DMS53 treated with DMSO at 0.1 percent for 48 hours (cell line): ENCODE measurements around the gene RGS17.
"Not testable (repeated sequence)": the region's sequence is repeated elsewhere in the genome, so short reads cannot be mapped to it uniquely, and the experiment has no call there.

Experiments used
- DNase-seq: peaks from one replicate; lab custom pipeline; 2025; ENCODE audit not compliant: unreplicated experiment; lab: John Stamatoyannopoulos, UW

RGS17 gene

DNA sequence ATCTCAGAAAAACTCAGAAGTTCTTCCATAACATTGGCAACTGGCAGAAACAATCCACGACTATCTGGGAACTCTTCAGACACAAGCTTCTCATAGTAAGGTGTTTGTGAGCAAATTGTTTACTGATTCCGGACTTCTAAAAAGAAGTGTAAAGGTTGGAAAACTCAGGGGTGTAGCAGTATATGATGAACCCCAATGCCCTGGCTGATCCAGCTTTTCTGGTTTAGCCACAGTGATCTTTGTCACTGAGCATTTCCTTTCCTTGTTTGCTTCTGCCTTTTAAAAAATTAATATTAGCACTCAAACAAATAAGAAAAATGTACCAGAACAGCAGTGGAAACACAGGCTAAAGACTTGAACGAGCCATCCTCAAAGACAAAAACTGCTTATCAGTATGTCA is 4.9 kb downstream of the RGS17 start:
- DNase-seq: no peak

- peak; percentile 77 for DNase-seq
These were observed 6.0 kb downstream of the RGS17 start for GRCh38 chr6:153125032-153125431.

DNA sequence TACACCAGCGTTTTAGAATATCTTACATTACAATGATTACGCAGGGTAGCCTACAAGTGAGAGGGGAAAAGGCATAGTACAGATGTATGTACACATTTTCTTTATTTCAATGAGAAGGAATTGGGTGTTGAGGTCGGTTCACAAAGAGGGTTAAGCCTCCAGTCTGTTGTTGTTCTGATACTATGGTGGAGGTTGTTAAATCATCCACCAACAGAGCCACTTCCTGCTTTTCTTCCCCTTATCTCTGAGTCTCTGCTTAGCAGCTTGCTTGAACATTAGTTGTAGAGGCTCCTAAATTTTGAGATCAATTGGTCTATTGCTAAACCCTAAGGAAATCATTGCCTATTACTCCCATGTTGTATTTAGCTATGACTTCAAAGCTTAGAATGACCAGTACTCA is 7.3 kb downstream of the RGS17 start:
- DNase-seq: no peak

DNA sequence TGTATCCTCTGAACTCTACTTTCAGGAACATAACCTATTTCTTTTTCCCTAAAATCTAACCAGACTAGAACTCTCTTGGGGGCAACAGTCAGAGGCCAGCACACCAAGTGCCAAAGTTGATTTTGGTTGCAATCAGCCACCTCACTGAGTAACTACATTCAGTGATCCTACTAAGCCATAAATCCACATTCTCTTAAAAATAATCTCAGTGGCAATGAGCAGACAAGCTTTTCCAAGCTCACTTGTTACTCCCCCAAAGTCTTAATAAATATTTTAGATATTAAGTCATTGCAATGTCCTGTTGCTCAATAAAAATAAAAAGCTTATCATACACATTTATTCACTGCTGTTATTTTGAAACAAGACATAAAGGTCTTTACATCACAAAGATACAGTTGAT is 9.8 kb downstream of the RGS17 start:
- no peak for DNase-seq

- DNase-seq: no peak
These were observed 12.8 kb downstream of the RGS17 start for GRCh38 chr6:153117986-153118879.

DNA sequence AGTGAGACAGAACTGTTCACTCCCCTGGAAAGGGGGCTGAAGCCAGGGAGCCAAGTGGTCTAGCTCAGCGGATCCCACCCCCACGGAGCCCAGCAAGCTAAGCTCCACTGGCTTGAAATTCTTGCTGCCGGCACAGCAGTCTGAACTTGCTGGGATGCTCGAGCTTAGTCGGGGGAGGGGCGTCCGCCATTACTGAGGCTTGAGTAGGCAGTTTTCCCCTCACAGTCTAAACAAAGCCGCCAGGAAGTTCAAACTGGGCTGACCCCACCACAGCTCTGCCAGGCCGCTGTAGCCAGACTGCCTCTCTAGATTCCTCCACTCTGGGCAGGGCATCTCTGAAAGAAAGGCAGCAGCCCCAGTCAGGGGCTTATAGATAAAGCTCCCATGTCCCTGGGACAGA is 20.0 kb downstream of the RGS17 start:
- not testable (repeated sequence) for DNase-seq

DNA sequence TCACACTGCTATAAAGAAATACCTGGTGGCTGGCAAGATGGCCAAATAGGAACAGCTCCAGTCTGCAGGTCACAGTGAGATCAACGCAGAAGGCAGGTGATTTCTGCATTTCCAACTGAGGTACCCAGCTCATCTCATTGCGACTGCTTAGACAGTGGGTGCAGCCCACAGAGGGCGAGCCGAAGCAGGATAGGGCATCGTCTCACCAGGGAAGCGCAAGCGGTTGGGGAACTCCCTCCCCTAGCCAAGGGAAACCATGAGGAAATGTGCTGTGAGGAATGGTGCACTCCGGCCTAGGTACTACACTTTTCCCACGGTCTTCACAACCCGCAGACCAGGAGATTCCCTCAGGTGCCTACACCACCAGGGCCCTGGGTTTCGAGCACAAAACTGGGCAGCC is 20.5 kb downstream of the RGS17 start:
- not testable (repeated sequence) for DNase-seq

GRCh38 chr6:153108315-153108714 is 22.8 kb downstream of the RGS17 start:
- no peak for DNase-seq

DNA sequence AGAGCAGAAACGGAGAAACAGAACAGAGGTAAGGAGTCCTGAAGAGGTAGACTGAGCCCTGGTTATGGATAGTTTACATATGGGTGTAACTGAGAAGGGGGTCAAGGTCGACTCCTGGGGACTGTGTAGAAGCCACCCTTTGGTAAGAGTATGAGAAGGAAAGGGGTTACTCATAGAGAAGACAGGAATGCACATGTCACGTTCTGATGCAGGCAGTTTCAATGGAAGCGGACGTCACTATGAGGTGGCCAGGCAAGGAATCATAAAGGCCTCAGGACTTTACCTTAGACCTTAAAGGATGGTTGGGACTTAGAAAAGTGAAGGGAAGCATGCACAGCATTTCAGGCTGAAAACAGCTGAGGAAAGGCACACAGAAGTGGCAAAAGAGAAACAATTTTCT is 25.1 kb downstream of the RGS17 start:
- no peak for DNase-seq

GRCh38 chr6:153104220-153104619 is 26.9 kb downstream of the RGS17 start:
- DNase-seq: no peak

- DNase-seq: no peak
These were observed 27.8 kb downstream of the RGS17 start for GRCh38 chr6:153103319-153103655.

DNA sequence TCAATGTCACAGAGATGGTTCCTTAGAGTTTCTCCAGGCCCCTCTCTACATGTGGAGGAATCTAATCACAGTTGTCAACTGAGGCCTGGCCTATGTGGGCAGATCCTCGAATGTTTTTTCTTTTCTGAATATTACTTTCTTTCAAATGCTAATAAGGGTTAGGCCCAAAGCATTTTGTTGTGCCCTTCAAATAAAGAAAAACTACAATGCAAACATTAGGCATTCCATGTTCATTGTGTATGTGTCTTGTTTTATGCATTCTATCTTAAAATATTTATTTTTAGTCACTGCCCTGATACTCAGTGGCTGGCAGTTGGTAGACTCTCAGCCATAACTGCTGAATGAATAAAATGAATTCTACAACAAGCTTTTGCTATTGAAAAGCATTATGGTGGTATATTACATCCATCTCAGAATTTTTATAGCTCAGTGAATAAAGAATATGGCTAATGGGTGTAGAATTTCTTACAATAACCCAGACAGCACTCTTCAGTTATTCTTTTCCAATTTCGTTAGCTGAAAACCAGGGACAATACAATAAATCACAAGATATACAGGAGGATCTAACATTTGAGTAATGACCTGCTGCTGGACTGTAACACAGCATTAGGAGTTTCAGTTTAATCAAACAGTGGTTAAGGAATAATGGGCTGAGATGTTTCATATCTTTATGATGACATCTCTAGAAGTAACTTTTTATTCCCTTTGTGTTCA is 28.3 kb downstream of the RGS17 start:
- DNase-seq: no peak

DNA sequence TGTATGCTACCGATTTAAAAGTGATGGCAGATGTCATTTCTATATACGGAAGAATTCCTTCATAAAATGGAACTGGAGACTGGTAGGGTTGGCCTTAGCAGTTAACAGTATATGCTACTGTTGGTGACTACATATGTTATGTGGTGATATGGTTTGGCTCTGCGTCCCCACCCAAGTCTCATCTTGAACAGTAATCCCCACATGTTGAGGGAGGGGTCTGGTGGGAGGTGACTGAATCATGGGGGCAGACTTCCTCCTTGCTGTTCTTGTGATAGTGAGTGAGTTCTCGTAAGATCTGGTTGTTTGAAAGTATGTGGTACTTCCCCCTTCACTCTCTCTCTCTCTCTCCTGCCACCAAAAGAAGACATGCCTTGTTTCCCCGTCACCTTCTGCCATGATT is 29.6 kb downstream of the RGS17 start:
- DNase-seq: no peak

DNA sequence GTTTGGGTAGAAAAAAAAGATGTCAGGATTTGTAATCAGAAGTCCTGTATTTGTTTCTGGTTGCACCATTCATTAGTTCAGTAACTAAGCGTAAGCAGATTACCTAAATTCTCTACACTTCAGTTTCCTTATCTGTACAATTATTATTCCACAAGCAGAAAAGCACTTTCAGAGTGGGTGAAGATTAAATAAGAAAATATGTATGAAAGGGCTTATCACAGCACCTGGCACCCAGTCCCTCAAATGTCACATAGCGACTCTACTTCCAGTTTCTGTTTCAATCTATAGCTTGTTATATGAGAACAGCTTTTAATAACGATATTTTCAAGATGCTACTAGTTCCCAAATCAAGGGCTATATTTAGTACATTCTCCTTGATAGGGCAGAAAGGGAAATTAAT is 31.4 kb downstream of the RGS17 start:
- DNase-seq: no peak

DNA sequence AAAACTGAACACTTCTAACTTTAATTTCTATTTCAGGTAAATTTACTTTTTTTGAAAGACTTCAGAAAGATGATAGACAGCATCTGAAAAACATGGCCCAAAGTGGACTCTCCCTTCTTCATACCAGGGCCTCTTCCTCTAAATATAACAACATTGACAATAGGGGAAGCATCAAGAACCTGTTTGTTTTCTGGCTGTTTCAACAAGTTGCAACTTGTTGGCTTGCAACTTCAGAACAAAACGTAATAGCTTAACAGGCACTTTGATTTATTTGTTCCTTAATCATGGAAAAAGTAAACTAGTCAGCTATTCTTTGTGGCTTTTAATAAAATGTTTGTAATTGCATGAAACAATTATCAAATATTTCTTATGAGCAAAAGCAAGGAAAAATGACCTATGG is 34.3 kb downstream of the RGS17 start:
- DNase-seq: no peak

DNA sequence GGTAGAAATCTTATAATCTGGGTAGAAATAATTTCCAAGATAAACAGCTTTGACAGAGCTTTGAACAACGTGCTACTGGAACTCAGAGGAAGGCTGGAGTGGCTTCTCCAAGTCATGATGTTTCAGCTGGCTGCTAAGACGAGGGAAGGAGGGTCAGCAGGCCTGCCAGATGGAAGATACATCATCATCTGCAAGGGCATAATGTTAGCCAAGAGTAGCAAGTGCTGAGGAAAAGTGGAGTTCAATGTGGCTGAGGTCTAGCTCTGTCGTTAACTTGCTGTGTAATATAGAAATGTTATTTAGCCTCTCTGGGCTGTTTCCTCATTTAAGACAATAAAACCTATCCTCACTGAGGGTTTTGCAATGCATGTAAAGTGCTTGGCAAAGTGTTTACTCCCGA is 35.1 kb downstream of the RGS17 start:
- no peak for DNase-seq

GRCh38 chr6:153092082-153093013 is 38.7 kb downstream of the RGS17 start:
- DNase-seq: peak; percentile 13

DNA sequence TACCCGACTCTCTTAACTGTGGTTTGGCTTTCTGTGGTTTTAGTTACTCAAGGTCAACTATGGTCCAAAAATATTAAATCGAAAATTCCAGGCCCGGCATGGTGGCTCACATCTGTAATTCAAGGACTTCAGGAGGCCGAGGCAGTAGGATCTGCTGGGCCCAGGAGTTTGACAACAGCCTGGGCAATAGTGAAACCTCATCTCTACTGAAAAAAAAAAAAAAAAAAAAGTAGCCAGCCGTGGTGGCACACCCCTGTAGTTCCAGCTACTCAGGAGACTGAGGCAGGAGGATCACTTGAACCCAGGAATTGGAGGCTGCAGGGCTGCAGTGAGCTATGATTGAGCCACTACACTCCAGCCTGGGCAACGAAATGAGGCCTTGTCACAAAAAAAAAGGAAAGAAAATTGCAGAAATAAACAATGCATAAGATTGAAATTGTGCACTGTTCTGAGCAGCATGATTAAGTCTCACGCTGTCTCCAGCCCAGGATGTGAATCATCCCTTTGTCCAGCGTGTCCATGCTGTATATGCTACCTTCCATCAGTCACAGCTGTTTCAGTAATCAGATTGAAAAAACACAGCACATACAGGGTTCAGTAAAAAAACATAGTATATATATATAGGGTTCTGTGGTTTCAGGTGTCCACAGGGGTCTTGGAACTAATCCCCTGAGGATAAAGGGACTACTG is 40.7 kb downstream of the RGS17 start:
- DNase-seq: no peak

DNA sequence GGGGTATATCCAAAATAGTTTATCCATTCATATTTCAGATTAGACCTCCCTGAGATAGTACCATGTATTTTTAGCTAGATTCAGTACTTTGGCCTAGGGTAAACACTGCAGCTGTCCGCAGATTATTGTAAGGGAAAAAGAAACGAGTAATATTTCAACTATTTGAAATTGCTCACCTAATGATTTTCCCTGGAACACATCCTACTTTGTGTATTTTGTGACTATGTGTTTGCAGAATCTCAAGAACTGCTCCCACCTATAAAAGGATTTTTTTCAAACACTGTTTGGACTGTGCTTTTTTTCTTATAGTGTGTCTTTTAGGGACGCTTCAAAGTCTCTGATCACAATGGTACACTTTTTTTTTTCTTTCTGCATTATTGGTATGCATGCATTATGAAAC is 42.3 kb downstream of the RGS17 start:
- no peak for DNase-seq

DNA sequence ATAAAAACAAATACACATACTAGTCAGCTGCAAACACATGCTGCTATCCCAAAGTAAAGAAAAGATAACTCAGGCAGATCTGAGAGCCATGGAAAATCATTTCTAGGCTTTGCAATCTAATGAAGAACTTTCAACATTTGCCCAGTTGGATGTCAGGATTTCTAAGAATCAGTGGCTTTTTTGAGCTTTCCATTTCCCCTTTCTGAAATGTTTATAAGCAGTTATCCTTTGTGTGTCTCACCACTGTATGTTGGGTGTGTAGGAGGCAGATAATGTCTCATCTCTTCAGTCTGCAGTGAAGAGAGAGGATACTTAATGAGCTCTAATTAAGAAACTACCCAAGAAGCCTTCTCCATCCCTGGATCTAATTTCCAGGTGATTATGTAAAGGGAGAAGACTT is 43.6 kb downstream of the RGS17 start:
- no peak for DNase-seq
